K562 (cell line): ENCODE data around the gene TINCR. TPM values are rescaled to one million over a fixed set of nuclear protein-coding genes. Genes with fewer than 3 reads are reported as not detected.

Source experiments
- ATAC-seq: fragments of 200-7000 bp; cut with Tn5 transposase; 3 replicates; pipeline ENCODE4 v1.9.1; 2020; ENCODE audit warnings: moderate library complexity
- BruUV-seq: library from RNA; stranded (reverse); fragments of 400-500 nt; replicated peaks from 2 replicates; lab custom pipeline; 2021; lab: Mats Ljungman, UMichigan
- CTCF ChIA-PET: fragments of 300-600 bp; formaldehyde crosslinking; extraction: SDS; loops from one replicate; lab custom pipeline; 2021; ENCODE audit warnings: low intra/inter-chr PET ratio; lab: Yijun Ruan, JAX
- POLR2A ChIA-PET: fragments of 300-600, 350-650 bp; sonication (Branson Sonifier 250); formaldehyde crosslinking; extraction: SDS; loops from one replicate; lab custom pipeline; 2021; ENCODE audit warnings: antibody characterized with exemption, inconsistent platforms; lab: Yijun Ruan, JAX
- DNase-seq, 4 experiments: peaks; one replicate each; pipeline versions ENCODE4 v3.0.0 to v3.0.0-alpha.2; 2011 to 2018; ENCODE audit warnings: low spot score in 3 of 4, mixed read lengths in 3 of 4; ENCODE audit errors: extremely low read depth in 1 of 4
- FAIRE-seq: peaks from 2 replicates; lab custom pipeline; 2011; peaks lifted over from hg19 to GRCh38; lab: Jason Lieb, UNC
- H2AFZ ChIP-seq: 2 replicates; pipeline ENCODE4 v1.6.0; 2011; ENCODE audit warnings: low read depth, low read length, control low read depth, inconsistent platforms
- H3K27ac ChIP-seq: fragments of 200-600 bp; 3 replicates; pipeline ENCODE4 v1.8.0; 2011; ENCODE audit warnings: low read depth, mild to moderate bottlenecking, control low read depth, inconsistent platforms, low read length, moderate library complexity, mixed read lengths; ENCODE audit errors: extremely low read depth
- H3K27me3 ChIP-seq, 2 experiments: fragments of 300-600 bp in 1 of 2; 2 replicates in 1 of 2; 3 replicates in 1 of 2; pipeline versions ENCODE4 v1.6.0 to v1.8.0; 2011; ENCODE audit warnings: inconsistent platforms in 2 of 2, low read length in 2 of 2, mild to moderate bottlenecking in 1 of 2, mixed read lengths in 1 of 2, moderate library complexity in 1 of 2; ENCODE audit not compliant: control insufficient read depth in 2 of 2, insufficient read depth in 2 of 2
- H3K36me3 ChIP-seq: fragments of 300-600 bp; 3 replicates; pipeline ENCODE4 v1.8.0; 2011; ENCODE audit warnings: mild to moderate bottlenecking, low read length, inconsistent platforms; ENCODE audit not compliant: control insufficient read depth, insufficient read depth
- H3K4me1 ChIP-seq, 2 experiments: fragments of 200-600 bp in 1 of 2; replicated peaks in 1 of 2; 2 replicates in 1 of 2; 3 replicates in 1 of 2; pipeline versions ENCODE4 v1.5.1 to v1.8.0; 2011; ENCODE audit warnings: inconsistent platforms in 2 of 2, low read length in 2 of 2, mild to moderate bottlenecking in 1 of 2, mixed read lengths in 1 of 2, moderate library complexity in 1 of 2; ENCODE audit not compliant: control insufficient read depth in 2 of 2, insufficient read depth in 2 of 2
- H3K4me2 ChIP-seq: 2 replicates; pipeline ENCODE4 v1.6.1; 2011; ENCODE audit warnings: low read length, control low read depth, inconsistent platforms, mixed read lengths; ENCODE audit not compliant: insufficient read depth
- H3K4me3 ChIP-seq: fragments of 200-600 bp; sonication (generic), shearing (Covaris generic); 2 replicates; pipeline ENCODE4 v1.5.1; 2016; ENCODE audit warnings: control low read depth, inconsistent platforms
- H3K79me2 ChIP-seq: fragments of 200-600 bp; 3 replicates; pipeline ENCODE4 v1.8.0; 2011; ENCODE audit warnings: low read length, inconsistent platforms; ENCODE audit not compliant: control insufficient read depth, insufficient read depth
- H3K9ac ChIP-seq, 2 experiments: 2 replicates each; pipeline versions ENCODE4 v1.6.0 to v1.6.1; 2011; ENCODE audit warnings: low read depth in 2 of 2, low read length in 2 of 2, control low read depth in 1 of 2, inconsistent platforms in 1 of 2, mild to moderate bottlenecking in 1 of 2, mixed read lengths in 1 of 2; ENCODE audit not compliant: insufficient read depth in 1 of 2
- H3K9me1 ChIP-seq: one replicate; pipeline ENCODE4 v1.6.0; 2011; ENCODE audit warnings: inconsistent platforms, mild to moderate bottlenecking, low read length, moderate library complexity; ENCODE audit not compliant: control insufficient read depth, insufficient read depth
- H3K9me3 ChIP-seq: replicated peaks from 2 replicates; pipeline ENCODE4 v1.5.1; 2011; ENCODE audit warnings: low read depth, low read length, inconsistent platforms; ENCODE audit not compliant: control insufficient read depth, insufficient read depth
- H4K20me1 ChIP-seq: replicated peaks from 2 replicates; pipeline ENCODE4 v1.6.1; 2011; ENCODE audit warnings: low read length, inconsistent platforms, mixed read lengths; ENCODE audit not compliant: control insufficient read depth, insufficient read depth
- BCOR ChIP-seq: fragments of 450-650 bp; IDR thresholded peaks from 2 replicates; pipeline ENCODE4 v1.6.1; 2016
- CXXC5 ChIP-seq: fragments of 250-450 bp; sonication (Bioruptor Pico); IDR thresholded peaks from 2 replicates; pipeline ENCODE4 v1.8.0; 2022; ENCODE audit warnings: inconsistent platforms, mild to moderate bottlenecking, moderate library complexity
- HMBOX1 ChIP-seq: sonication (generic); IDR thresholded peaks from 2 replicates; pipeline ENCODE4 v1.6.1; 2016
- KDM1A ChIP-seq, 2 experiments: fragments of 450-650 bp; IDR thresholded peaks; 2 replicates each; pipeline ENCODE4 v1.6.1; 2016; ENCODE audit warnings: mild to moderate bottlenecking in 2 of 2
- RBM25 ChIP-seq: fragments of 200-400 bp; formaldehyde crosslinking; IDR thresholded peaks from 2 replicates; pipeline ENCODE4 v1.6.1; 2018; ENCODE audit warnings: low read length, low read depth, moderate library complexity; ENCODE audit not compliant: severe bottlenecking
- XRCC4 ChIP-seq: IDR thresholded peaks from one replicate; pipeline ENCODE4 v1.6.1; 2011; ENCODE audit not compliant: insufficient read depth, insufficient read length; ENCODE audit errors: extremely low read depth
- ZBTB8A ChIP-seq: fragments of 450-650 bp; IDR thresholded peaks from 2 replicates; pipeline ENCODE4 v1.6.1; 2018; ENCODE audit warnings: mild to moderate bottlenecking, moderate library complexity; ENCODE audit not compliant: partially characterized antibody
- WGBS: fragments of 100-300 bp; shearing (Covaris generic); methylation state at CpG from one replicate; pipeline ENCODE4 v1.1.6; 2016; ENCODE audit warnings: low coverage, mixed read lengths; ENCODE audit not compliant: insufficient coverage; ENCODE audit errors: missing lambda C conversion rate; 5-methylcytosine and 5-hydroxymethylcytosine counted together
- in situ Hi-C: fragments of 300-500 bp; cut with MboI; formaldehyde crosslinking; loops from 4 replicates; pipeline ENCODE4 v1.15.0; 2018; ENCODE audit warnings: inconsistent platforms, mixed read lengths
- intact Hi-C: fragments of 100-400 bp; cut with micrococcal nuclease; formaldehyde crosslinking; loops from 2 replicates; pipeline ENCODE4 v1.14.2; 2022
- polyA plus RNA-seq, 8 experiments: library from polyadenylated mRNA; depleted of rRNA in 4 of 8; stranded (reverse) in 5 of 8; unstranded in 3 of 8; fragments of >200 nt; fragmentation: Nextera tagmentation in 2 of 8; fragmentation: Illumina TruSeq in 1 of 8; extraction: Ambion mirVana in 2 of 8; extraction: Trizol in 1 of 8; gene quantifications; 2 replicates each; pipeline versions ENCODE4 v1.2.1 to v1.2.3, GENCODE V29; 2011 to 2014; ENCODE audit warnings: inconsistent platforms in 1 of 8, missing spikeins in 1 of 8
- total RNA-seq, 7 experiments: library from RNA; depleted of rRNA in 6 of 7; stranded (reverse); fragments of >200 nt in 6 of 7; fragmentation: Illumina TruSeq in 2 of 7; extraction: Trizol in 2 of 7; gene quantifications; 2 replicates each; pipeline versions ENCODE4 v1.2.1 to v1.2.3, GENCODE V29; 2011 to 2021; ENCODE audit warnings: low replicate concordance in 1 of 7

TINCR gene
- total and polyA plus RNA-seq, 9 of the 15 experiments (the other 6 are each of a cell fraction or from before 2014, with no cell fraction given) = 0.03 to 0.24 (median 0.09) TPM; not detected in 1

DNA sequence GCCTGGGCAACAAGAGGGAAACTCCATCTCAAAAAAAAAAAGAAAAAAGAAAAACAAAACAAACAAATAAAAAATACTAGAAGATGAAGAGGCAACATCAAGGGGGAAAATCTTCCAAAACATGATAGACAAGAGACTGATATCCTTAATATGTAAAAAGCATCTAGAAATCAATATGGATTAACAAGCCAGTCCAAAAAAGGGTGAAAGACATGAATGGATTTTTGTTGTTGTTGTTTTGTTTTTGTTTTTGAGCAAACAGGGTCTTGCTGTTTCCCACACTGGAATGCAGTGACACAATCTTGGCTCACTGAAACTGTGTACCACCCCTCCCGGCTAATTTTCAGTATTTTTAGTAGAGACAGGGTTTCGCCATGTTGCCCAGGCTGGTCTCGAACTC, 4.0 kb upstream of the TINCR start:
- Histone ChIP-seq H3K4me1 (peaks cover 0 to 4% of the 10 kb centered on the region in 2 experiments; a peak in 1 of 5 replicates), H3K4me3 (no peak overlapping the region), H3K9ac (no peak overlapping the region), H3K9me3 (no peaks in the 10 kb centered on the region), H3K27me3 (no peaks in the 10 kb centered on the region), H3K79me2 (no peaks in the 10 kb centered on the region), H3K36me3 (no peaks in the 10 kb centered on the region), H4K20me1 (no peaks in the 10 kb centered on the region), H2AFZ (no peak overlapping the region), H3K9me1 (no peaks in the 10 kb centered on the region), H3K4me2 (no peak overlapping the region), H3K27ac (no peak overlapping the region)
- intact Hi-C loops = no loop called here
- ChIA-PET POLR2A (no interaction called here), CTCF (no interaction called here)
- BruUV-seq = no TSS peak
- FAIRE-seq (no peak), ATAC-seq (no peak), DNase-seq (no peak)
- TF ChIP-seq RBM25 (peak; percentile 91), ZBTB8A (no peak), BCOR (peak; percentile 82), KDM1A (IDR thresholded peaks at IDR 0.05) (0 out of 4 replicates have a peak, but pooled peaks have one; percentile 23 to 24)
- in situ Hi-C loops = no loop called here
- 90% methylated on average over 3 of the region's 3 CpGs for WGBS

GRCh38 chr19:5567970-5568407, 236 bp upstream of the TINCR start:
- FAIRE-seq (no peak), ATAC-seq (no peak), DNase-seq (no peak)
- Histone ChIP-seq H3K79me2 (no peaks in the 10 kb centered on the region), H2AFZ (no peak overlapping the region), H4K20me1 (no peaks in the 10 kb centered on the region), H3K9me3 (no peaks in the 10 kb centered on the region), H3K4me1 (peaks cover 0 to 4% of the 10 kb centered on the region in 2 experiments; a peak in 1 of 5 replicates), H3K36me3 (no peaks in the 10 kb centered on the region), H3K4me2 (no peak overlapping the region), H3K4me3 (no peak overlapping the region), H3K9me1 (no peaks in the 10 kb centered on the region), H3K9ac (no peak overlapping the region), H3K27ac (no peak overlapping the region), H3K27me3 (0 out of 5 replicates have a peak, but pooled peaks cover 0 to 6% of the 10 kb centered on the region in 2 experiments)
- intact Hi-C loops = no loop called here
- in situ Hi-C loops = no loop called here
- POLR2A ChIA-PET = no interaction called here
- CTCF ChIA-PET = no interaction called here
- WGBS = 95% methylated on average over 11 of the region's 40 CpGs
- no TSS peak for BruUV-seq
- no peak for TF ChIP-seq CXXC5 (CRISPR knock-in tag)
- TF ChIP-seq HMBOX1 = no peak
- TF ChIP-seq XRCC4 = no peak
